ENCODE data around the gene RUNX1. TPM values are rescaled to one million over a fixed set of nuclear protein-coding genes. Genes with fewer than 3 reads are reported as not detected.

RUNX1 gene
- total RNA-seq, 1 experiment from 2014 or later: 95.4 TPM

DNA sequence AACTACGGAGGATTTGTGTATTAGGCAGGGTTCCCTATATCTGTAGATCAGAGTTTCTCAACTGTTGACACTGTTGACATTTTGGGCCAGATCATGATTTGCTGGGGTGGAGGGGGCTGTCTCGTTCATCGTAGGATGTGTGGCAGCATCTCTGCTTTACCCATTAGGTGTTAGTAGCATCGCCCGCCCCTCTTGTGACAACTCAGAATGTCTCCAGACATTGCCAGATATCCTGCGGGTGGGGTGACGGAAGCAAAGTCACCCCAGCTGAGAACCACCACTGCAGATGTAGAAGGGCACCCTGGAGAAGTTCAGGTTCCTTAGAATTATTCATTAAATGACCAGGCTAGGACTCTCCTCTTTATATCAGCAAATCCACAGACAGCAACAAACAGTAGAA lies 254.4 kb downstream of the RUNX1 start:
- H3K4me1 Mint-ChIP-seq (ENCODE audit: low read depth, unreplicated experiment): peaks cover 49% of the 10 kb centered on the region
- BruUV-seq (replicated peaks): no TSS peak
- intact Hi-C loops (cut with micrococcal nuclease; ENCODE audit: unreplicated experiment): loop anchor here (10.0 kb wide), 1 partner anchor 100 kb away; no protein-coding TSS in a partner anchor

DNA sequence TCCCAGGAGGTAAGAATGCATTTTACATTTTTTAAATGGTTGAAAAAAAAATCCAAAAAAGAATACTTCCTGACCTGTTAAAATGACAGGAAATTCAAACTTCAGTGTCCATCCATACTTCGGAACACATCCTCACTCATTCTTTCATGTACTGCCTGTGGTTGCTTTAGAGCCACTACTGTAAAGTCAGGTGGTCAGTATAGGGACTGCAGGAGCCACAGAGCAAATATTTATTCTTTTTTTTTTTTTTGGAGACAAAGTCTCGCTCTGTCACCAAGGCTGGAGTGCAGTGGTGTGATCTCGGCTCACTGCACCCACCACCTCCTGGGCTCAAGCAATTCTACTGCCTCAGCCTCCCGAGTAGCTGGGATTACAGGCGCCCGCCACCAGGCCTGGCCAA lies 255.6 kb downstream of the RUNX1 start:
- Mint-ChIP-seq H3K4me1 (ENCODE audit: low read depth, unreplicated experiment) (peaks cover 39% of the 10 kb centered on the region), H3K4me3 (ENCODE audit: low read depth, unreplicated experiment) (no peak overlapping the region), H3K27me3 (ENCODE audit: unreplicated experiment) (no peaks in the 10 kb centered on the region), H3K9me3 (ENCODE audit: low read depth, unreplicated experiment) (no peaks in the 10 kb centered on the region), H3K36me3 (ENCODE audit: insufficient read depth, unreplicated experiment) (peaks cover 42% of the 10 kb centered on the region), H3K27ac (ENCODE audit: unreplicated experiment) (no peak overlapping the region)
- TF ChIP-seq, protein P1, sequence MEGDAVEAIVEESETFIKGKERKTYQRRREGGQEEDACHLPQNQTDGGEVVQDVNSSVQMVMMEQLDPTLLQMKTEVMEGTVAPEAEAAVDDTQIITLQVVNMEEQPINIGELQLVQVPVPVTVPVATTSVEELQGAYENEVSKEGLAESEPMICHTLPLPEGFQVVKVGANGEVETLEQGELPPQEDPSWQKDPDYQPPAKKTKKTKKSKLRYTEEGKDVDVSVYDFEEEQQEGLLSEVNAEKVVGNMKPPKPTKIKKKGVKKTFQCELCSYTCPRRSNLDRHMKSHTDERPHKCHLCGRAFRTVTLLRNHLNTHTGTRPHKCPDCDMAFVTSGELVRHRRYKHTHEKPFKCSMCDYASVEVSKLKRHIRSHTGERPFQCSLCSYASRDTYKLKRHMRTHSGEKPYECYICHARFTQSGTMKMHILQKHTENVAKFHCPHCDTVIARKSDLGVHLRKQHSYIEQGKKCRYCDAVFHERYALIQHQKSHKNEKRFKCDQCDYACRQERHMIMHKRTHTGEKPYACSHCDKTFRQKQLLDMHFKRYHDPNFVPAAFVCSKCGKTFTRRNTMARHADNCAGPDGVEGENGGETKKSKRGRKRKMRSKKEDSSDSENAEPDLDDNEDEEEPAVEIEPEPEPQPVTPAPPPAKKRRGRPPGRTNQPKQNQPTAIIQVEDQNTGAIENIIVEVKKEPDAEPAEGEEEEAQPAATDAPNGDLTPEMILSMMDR (IDR thresholded peaks at IDR 0.05; ENCODE audit: unreplicated experiment): no peak
- CTCF ChIA-PET: no interaction called here
- DNase-seq: no peak
- no TSS peak for BruUV-seq (replicated peaks)
- intact Hi-C loops (cut with micrococcal nuclease; ENCODE audit: unreplicated experiment): loop anchor here (10.0 kb wide), 1 partner anchor 99 kb away; no protein-coding TSS in a partner anchor

More for the DNA sequence above, 254.4 kb downstream of the RUNX1 start:
- H3K27me3 Mint-ChIP-seq (ENCODE audit: unreplicated experiment): no peaks in the 10 kb centered on the region
- peaks cover 42% of the 10 kb centered on the region for H3K36me3 Mint-ChIP-seq (ENCODE audit: insufficient read depth, unreplicated experiment)
- H3K9me3 Mint-ChIP-seq (ENCODE audit: low read depth, unreplicated experiment): no peaks in the 10 kb centered on the region
- no peak for DNase-seq
- TF ChIP-seq, protein P1 (IDR thresholded peaks at IDR 0.05; ENCODE audit: unreplicated experiment): no peak
- CTCF ChIA-PET: no interaction called here
- H3K4me3 Mint-ChIP-seq (ENCODE audit: low read depth, unreplicated experiment): no peak overlapping the region
- H3K27ac Mint-ChIP-seq (ENCODE audit: unreplicated experiment): peak overlapping the region; percentile 61

DNA sequence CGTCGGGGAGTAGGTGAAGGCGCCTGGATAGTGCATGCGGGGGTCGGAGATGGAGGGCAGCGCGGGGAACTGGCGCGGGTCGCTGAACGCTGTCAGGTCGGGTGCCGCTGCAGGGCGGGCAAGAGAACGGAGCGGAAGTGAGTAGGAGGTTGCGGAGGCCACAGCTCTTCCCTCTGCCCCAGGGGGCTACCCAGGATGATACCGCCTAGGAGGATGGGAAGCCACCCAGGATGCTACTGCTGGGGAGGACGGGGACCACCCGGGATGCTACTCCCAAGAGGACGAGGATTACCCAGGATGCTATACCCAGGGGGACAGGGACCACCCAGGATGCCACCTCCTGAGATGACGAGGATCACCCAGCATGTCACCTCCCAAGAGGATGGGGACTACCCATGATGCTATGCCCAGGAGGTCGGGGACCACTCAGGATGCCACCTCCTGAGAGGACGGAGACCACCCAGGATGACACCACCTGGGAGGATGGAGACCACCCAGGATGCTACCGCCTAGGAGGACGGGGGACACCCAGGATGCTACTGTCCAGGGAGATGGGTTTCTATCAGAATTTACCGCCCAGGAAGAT lies 256.5 kb downstream of the RUNX1 start:
- Mint-ChIP-seq H3K27ac (ENCODE audit: unreplicated experiment) (no peak overlapping the region), H3K4me1 (ENCODE audit: low read depth, unreplicated experiment) (peaks cover 31% of the 10 kb centered on the region), H3K4me3 (ENCODE audit: low read depth, unreplicated experiment) (no peak overlapping the region), H3K36me3 (ENCODE audit: insufficient read depth, unreplicated experiment) (peaks cover 36% of the 10 kb centered on the region), H3K27me3 (ENCODE audit: unreplicated experiment) (no peaks in the 10 kb centered on the region), H3K9me3 (ENCODE audit: low read depth, unreplicated experiment) (no peaks in the 10 kb centered on the region)
- BruUV-seq (replicated peaks): no TSS peak
- intact Hi-C loops (cut with micrococcal nuclease; ENCODE audit: unreplicated experiment): loop anchor here (10.0 kb wide), 1 partner anchor 98 kb away; no protein-coding TSS in a partner anchor
- DNase-seq: no peak
- TF ChIP-seq, protein P1 (IDR thresholded peaks at IDR 0.05; ENCODE audit: unreplicated experiment): no peak
- CTCF ChIA-PET: no interaction called here

DNA sequence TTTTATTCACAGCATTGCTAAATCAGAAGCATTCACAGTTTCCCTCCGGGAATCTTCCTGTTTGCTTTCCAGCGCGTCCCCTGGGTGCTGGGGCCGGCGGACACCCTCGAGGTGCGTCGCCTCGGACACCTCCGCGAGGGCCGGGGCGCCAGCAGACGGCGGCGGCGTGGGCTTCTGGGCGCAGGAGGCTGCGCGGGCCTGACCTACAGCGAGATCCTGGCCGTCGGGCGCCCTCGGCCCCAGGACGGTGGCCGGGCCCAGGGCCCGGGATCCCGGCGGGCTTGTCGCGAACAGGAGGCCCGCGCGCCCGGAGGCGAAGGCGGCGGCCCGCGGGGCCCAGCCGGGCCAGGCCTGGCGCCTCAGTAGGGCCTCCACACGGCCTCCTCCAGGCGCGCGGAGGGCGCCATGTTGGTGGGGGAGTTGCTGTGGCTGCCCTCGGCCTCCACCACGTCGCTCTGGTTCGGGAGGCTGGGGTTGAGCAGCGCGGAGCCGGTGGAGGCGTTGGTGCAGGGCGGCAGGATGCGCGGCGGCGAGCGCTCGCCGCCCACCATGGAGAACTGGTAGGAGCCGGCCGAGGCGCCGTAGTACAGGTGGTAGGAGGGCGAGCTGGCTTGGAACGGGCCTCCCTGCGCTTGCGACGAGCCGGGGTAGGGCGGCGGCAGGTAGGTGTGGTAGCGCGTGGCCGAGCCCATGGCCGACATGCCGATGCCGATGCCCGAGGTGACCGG lies 257.2 kb downstream of the RUNX1 start:
- H3K27ac Mint-ChIP-seq (ENCODE audit: unreplicated experiment): no peak overlapping the region
- peaks cover 24% of the 10 kb centered on the region for H3K4me1 Mint-ChIP-seq (ENCODE audit: low read depth, unreplicated experiment)
- no peak for DNase-seq
- intact Hi-C loops (cut with micrococcal nuclease; ENCODE audit: unreplicated experiment): loop anchor here (10.0 kb wide), 1 partner anchor 97 kb away; no protein-coding TSS in a partner anchor
- CTCF ChIA-PET: no interaction called here
- BruUV-seq (replicated peaks): no TSS peak
- H3K4me3 Mint-ChIP-seq (ENCODE audit: low read depth, unreplicated experiment): no peak overlapping the region
- no peaks in the 10 kb centered on the region for H3K27me3 Mint-ChIP-seq (ENCODE audit: unreplicated experiment)
- TF ChIP-seq, protein P1 (IDR thresholded peaks at IDR 0.05; ENCODE audit: unreplicated experiment): no peak
- no peaks in the 10 kb centered on the region for H3K9me3 Mint-ChIP-seq (ENCODE audit: low read depth, unreplicated experiment)
- peaks cover 36% of the 10 kb centered on the region for H3K36me3 Mint-ChIP-seq (ENCODE audit: insufficient read depth, unreplicated experiment)
